Measurements from ENCODE around the gene SLX4IP. TPM values are rescaled to one million over a fixed set of nuclear protein-coding genes. Genes with fewer than 3 reads are reported as not detected.

The SLX4IP gene
- total RNA-seq, 2 donors from 2014 or later: 7.0 to 8.2 TPM

DNA sequence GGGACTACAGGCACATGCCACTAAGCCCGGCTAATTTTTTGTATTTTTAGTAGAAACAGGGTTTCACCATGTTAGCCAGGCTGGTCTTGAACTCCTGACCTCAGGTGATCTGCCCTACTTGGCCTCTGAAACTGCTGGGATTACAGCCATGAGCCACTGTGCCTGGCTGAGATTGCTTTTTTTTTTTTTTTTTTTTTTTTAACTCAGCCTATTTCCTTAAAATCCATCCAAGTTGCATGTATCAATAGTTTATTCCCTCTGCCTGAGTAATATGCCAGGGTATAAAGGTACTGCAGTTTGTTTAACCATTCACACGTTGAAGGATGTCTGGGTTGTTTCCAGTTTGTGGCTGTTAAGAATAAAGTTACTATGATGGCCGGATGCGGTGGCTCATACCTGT, 10.7 kb downstream of the SLX4IP start:
- 89% methylated on average over 4 of the region's 4 CpGs for WGBS
- Histone ChIP-seq H3K4me3 (no peak overlapping the region), H3K27me3 (replicated peaks; ENCODE audit: insufficient read depth) (no peaks in the 10 kb centered on the region), H3K9me3 (no peaks in the 10 kb centered on the region), H3K4me1 (replicated peaks) (no peaks in the 10 kb centered on the region), H3K36me3 (no peaks in the 10 kb centered on the region), H3K27ac (no peak overlapping the region)
- DNase-seq (ENCODE audit: low spot score): no peak
- intact Hi-C loops (cut with DNase I): no loop called here
- TF ChIP-seq, protein P1, sequence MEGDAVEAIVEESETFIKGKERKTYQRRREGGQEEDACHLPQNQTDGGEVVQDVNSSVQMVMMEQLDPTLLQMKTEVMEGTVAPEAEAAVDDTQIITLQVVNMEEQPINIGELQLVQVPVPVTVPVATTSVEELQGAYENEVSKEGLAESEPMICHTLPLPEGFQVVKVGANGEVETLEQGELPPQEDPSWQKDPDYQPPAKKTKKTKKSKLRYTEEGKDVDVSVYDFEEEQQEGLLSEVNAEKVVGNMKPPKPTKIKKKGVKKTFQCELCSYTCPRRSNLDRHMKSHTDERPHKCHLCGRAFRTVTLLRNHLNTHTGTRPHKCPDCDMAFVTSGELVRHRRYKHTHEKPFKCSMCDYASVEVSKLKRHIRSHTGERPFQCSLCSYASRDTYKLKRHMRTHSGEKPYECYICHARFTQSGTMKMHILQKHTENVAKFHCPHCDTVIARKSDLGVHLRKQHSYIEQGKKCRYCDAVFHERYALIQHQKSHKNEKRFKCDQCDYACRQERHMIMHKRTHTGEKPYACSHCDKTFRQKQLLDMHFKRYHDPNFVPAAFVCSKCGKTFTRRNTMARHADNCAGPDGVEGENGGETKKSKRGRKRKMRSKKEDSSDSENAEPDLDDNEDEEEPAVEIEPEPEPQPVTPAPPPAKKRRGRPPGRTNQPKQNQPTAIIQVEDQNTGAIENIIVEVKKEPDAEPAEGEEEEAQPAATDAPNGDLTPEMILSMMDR (IDR thresholded peaks at IDR 0.05): no peak
- TF ChIP-seq POLR2A (IDR thresholded peaks at IDR 0.05): no peak

DNA sequence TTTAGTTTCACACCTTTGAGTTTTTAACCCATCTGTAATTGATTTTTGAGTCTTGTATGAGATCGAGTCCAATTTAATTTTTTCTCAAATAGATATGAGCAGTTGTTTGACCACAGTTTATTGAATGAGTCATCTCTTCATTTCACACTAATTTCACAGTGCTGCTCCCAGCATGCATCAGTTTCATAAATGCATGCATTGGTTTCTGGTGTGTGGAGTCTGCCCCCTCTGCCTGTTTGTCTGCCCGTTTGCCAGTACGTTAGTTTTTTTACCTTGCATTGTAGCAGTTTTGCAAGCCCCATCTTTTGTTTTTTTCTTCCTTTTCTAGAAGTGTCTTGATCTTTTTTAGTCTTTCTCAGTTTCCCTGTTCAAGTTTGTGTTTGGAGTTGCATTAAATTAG, 11.9 kb downstream of the SLX4IP start:
- Histone ChIP-seq H3K27ac (no peak overlapping the region), H3K9me3 (no peaks in the 10 kb centered on the region), H3K4me3 (no peak overlapping the region), H3K36me3 (no peaks in the 10 kb centered on the region), H3K4me1 (replicated peaks) (no peaks in the 10 kb centered on the region), H3K27me3 (replicated peaks; ENCODE audit: insufficient read depth) (no peaks in the 10 kb centered on the region)
- DNase-seq (ENCODE audit: low spot score): no peak
- WGBS: 48% methylated on average over 3 of the region's 3 CpGs
- TF ChIP-seq POLR2AphosphoS5 (IDR thresholded peaks at IDR 0.05): no peak
- TF ChIP-seq POLR2A (IDR thresholded peaks at IDR 0.05): no peak
- TF ChIP-seq, protein P1 (IDR thresholded peaks at IDR 0.05): no peak
- intact Hi-C loops (cut with DNase I): no loop called here

DNA sequence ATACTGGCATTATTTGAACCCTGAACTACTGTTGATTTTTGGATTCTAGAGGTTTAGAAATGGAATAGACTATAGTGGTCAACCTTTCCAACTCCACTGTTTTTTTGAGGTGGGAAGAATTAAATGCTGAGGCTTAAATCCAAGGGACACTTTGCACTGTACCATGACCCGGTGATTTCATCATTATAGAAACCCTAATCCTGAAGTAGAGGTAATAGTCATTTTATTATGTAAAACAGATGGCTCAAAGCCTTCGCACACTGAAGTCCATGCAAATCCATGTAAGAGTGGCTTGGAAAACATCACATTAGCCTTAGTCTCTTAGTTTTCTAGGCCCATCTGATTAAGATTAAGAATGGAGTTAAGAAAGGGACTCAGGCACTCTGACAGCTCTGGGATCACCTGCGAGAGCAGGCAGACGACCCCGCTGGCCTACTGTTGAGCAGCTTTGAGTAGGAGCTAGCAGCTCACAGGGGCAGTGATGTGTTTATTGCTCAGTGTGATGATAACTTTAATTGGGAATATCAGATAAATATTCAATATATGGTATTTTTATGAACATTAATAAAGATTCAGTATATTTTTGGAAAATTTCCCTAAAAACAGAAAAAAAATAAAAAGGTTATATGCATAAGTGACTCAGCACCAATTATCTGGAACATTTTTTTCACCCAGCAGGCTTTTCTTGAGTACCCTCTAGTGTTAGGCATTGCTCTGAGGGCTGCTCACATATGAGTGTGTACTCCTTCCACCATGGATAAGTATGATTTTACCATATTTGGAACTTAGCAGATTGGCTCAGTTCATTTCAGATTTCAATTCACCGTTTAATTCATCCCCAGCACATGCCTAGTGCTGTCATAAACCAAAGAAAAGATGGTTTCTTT, 13.4 kb downstream of the SLX4IP start:
- 94% methylated on average over 6 of the region's 6 CpGs for WGBS
- H3K27me3 ChIP-seq (replicated peaks; ENCODE audit: insufficient read depth): no peaks in the 10 kb centered on the region
- no peaks in the 10 kb centered on the region for H3K36me3 ChIP-seq
- DNase-seq (ENCODE audit: low spot score): no peak
- intact Hi-C loops (cut with DNase I): no loop called here
- H3K27ac ChIP-seq: no peak overlapping the region
- TF ChIP-seq, protein P1 (IDR thresholded peaks at IDR 0.05): no peak
- TF ChIP-seq POLR2AphosphoS5 (IDR thresholded peaks at IDR 0.05): no peak
- TF ChIP-seq POLR2A (IDR thresholded peaks at IDR 0.05): no peak
- no peak overlapping the region for H3K4me3 ChIP-seq
- no peaks in the 10 kb centered on the region for H3K9me3 ChIP-seq
- no peaks in the 10 kb centered on the region for H3K4me1 ChIP-seq (replicated peaks)

DNA sequence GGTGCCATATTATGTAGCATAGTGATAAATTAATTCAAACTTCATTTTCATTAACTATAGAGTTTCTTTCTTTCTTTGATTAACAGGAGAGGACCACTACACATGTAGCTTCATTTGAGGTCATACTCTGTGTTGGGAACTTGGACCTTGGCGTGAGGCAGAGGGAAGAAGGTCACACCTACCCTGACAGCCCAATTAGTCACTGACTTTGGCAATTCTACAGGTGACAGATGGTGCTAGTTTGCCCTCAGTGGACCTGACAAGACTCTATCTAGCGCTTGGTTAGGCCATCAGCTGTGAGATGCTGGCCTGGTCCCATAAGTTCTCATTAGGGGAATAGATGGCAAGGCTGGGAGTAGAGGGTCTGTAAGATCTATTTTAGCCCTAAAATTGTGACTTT, 14.2 kb downstream of the SLX4IP start:
- no peaks in the 10 kb centered on the region for H3K4me1 ChIP-seq (replicated peaks)
- no peak overlapping the region for H3K27ac ChIP-seq
- TF ChIP-seq POLR2A (IDR thresholded peaks at IDR 0.05) (no peak), POLR2AphosphoS5 (IDR thresholded peaks at IDR 0.05) (no peak)
- TF ChIP-seq, protein P1 (IDR thresholded peaks at IDR 0.05): no peak
- no peaks in the 10 kb centered on the region for H3K36me3 ChIP-seq
- DNase-seq (ENCODE audit: low spot score): no peak
- H3K27me3 ChIP-seq (replicated peaks; ENCODE audit: insufficient read depth): no peaks in the 10 kb centered on the region
- no peak overlapping the region for H3K4me3 ChIP-seq
- WGBS: 93% methylated on average over 2 of the region's 2 CpGs
- no peaks in the 10 kb centered on the region for H3K9me3 ChIP-seq
- intact Hi-C loops (cut with DNase I): no loop called here

DNA sequence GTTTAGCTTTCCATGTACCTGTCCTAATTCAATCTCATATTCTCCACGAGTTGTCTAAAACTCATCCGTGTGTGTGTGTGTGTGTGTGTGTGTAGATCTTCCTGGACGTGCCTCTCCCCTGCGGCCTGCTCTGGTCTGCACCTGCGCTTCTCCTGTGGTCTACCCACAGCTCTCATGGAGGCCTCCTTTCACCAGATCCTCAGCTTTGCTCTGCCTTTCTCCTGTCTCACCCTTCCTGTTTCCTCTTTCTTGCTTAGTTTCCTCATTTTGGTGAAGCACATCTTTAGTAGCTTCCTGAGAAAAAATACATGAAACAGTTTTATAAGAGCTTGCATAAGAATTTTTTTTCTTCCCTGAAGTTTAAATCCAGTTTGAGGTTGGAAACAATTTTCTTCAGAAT, 18.1 kb downstream of the SLX4IP start:
- intact Hi-C loops (cut with DNase I): no loop called here
- no peak for TF ChIP-seq POLR2A (IDR thresholded peaks at IDR 0.05)
- TF ChIP-seq, protein P1 (IDR thresholded peaks at IDR 0.05): no peak
- no peak overlapping the region for H3K27ac ChIP-seq

More for the DNA sequence above, 18.1 kb downstream of the SLX4IP start:
- WGBS: 70% methylated on average over 5 of the region's 5 CpGs
- H3K27me3 ChIP-seq (replicated peaks; ENCODE audit: insufficient read depth): no peaks in the 10 kb centered on the region
- H3K36me3 ChIP-seq: no peaks in the 10 kb centered on the region
- no peaks in the 10 kb centered on the region for H3K9me3 ChIP-seq
- H3K4me1 ChIP-seq (replicated peaks): no peaks in the 10 kb centered on the region
- DNase-seq (ENCODE audit: low spot score): no peak
- H3K4me3 ChIP-seq: no peak overlapping the region

Measured in prostate gland (tissue), 2 donors.